NB4 (cell line): ENCODE results near the gene SLC38A10.

Source experiments
- MYC ChIP-seq: IDR thresholded peaks from 2 replicates; pipeline ENCODE4 v1.6.1; 2011; ENCODE audit warnings: low read depth, low read length
- POLR2A ChIP-seq: IDR thresholded peaks from 2 replicates; pipeline ENCODE4 v1.6.1; 2011; ENCODE audit warnings: mild to moderate bottlenecking; ENCODE audit not compliant: insufficient read length; ENCODE audit errors: extremely low read depth
- TF ChIP-seq, protein P1 (sequence below): IDR thresholded peaks from one replicate; pipeline ENCODE4 v1.5.1; 2012; ENCODE audit warnings: low read depth, low read length
- TF ChIP-seq, protein P2 (sequence below): IDR thresholded peaks from 2 replicates; pipeline ENCODE4 v1.6.1; 2011; ENCODE audit warnings: low read depth, low read length

- TF ChIP-seq, protein P1, sequence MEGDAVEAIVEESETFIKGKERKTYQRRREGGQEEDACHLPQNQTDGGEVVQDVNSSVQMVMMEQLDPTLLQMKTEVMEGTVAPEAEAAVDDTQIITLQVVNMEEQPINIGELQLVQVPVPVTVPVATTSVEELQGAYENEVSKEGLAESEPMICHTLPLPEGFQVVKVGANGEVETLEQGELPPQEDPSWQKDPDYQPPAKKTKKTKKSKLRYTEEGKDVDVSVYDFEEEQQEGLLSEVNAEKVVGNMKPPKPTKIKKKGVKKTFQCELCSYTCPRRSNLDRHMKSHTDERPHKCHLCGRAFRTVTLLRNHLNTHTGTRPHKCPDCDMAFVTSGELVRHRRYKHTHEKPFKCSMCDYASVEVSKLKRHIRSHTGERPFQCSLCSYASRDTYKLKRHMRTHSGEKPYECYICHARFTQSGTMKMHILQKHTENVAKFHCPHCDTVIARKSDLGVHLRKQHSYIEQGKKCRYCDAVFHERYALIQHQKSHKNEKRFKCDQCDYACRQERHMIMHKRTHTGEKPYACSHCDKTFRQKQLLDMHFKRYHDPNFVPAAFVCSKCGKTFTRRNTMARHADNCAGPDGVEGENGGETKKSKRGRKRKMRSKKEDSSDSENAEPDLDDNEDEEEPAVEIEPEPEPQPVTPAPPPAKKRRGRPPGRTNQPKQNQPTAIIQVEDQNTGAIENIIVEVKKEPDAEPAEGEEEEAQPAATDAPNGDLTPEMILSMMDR: no peak
- TF ChIP-seq, protein P2, sequence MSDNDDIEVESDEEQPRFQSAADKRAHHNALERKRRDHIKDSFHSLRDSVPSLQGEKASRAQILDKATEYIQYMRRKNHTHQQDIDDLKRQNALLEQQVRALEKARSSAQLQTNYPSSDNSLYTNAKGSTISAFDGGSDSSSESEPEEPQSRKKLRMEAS: no peak
- TF ChIP-seq POLR2A (no peak), MYC (no peak)
Observed at GRCh38 chr17:81241203-81241602, 53.9 kb downstream of the SLC38A10 start.
